AG10803 (cell line): ENCODE measurements around the gene ZFHX3.

Source experiments
- DNase-seq: peaks from one replicate; pipeline ENCODE4 v3.0.0; 2010; ENCODE audit warnings: low read depth
- H3K4me3 ChIP-seq: 2 replicates; pipeline ENCODE4 v1.5.1; 2011; ENCODE audit warnings: mild to moderate bottlenecking, low read length, control low read depth
- TF ChIP-seq, protein P1 (sequence below): conservative IDR thresholded peaks from 2 replicates; pipeline ENCODE4 v1.5.1; 2011; ENCODE audit warnings: mild to moderate bottlenecking, low read length, control low read depth, inconsistent platforms

Gene ZFHX3

DNA sequence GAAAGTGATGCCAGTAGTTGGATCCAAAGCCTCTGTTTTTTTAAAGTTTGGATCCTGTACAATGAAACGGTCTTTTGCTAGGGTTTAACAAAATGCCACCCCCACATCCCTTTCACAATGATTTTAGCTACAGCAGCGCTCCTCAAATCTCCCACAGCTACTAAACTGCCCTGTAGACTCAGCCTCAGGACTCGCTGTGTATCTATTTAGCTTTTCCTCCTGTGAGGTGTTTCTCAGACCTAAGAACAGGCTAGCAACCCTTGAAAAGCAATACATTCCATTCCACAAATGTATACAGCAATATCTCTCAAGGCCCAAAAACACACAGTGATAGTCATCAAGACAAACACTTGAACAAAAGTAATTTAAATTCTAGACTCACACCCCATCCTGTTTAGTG lies 206.4 kb downstream of the ZFHX3 start:
- TF ChIP-seq, protein P1, sequence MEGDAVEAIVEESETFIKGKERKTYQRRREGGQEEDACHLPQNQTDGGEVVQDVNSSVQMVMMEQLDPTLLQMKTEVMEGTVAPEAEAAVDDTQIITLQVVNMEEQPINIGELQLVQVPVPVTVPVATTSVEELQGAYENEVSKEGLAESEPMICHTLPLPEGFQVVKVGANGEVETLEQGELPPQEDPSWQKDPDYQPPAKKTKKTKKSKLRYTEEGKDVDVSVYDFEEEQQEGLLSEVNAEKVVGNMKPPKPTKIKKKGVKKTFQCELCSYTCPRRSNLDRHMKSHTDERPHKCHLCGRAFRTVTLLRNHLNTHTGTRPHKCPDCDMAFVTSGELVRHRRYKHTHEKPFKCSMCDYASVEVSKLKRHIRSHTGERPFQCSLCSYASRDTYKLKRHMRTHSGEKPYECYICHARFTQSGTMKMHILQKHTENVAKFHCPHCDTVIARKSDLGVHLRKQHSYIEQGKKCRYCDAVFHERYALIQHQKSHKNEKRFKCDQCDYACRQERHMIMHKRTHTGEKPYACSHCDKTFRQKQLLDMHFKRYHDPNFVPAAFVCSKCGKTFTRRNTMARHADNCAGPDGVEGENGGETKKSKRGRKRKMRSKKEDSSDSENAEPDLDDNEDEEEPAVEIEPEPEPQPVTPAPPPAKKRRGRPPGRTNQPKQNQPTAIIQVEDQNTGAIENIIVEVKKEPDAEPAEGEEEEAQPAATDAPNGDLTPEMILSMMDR = no peak
- no peak for DNase-seq
- no peak overlapping the region for H3K4me3 ChIP-seq

DNA sequence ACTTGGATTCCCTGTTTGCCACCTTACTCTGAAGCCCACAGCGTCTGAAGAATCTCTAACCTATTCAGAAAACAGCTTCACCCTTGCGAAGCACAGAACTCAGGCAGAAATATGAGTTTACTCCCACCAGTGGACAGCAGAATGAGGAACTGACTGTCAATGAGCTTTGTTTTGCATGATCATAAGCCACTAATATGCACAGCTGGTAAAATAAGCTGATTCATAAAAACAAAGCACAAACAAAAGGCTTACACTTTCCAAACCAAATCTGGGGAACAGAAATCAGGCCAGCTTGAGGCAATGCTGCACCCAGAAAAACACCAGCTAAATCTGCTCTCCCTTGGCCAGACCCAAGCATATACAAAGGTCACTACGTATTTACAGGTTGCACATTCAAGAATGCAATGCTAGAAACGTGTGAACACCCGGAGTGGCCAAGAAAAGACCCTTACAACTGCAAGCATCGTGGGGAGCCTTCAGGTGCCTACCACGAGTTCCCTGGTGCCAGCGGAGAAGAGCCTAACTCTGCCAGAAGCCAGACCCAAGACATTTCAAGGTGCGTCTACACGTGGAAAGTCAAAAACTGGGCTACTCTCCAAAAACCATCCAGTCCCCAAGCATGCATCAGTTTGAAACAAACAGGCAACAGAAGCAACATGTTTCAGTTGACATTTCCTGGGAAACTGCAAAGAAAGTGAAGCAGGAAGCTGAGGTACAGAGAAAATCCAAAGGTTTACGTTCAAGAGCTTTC lies 207.1 kb downstream of the ZFHX3 start:
- peak; percentile 31 for DNase-seq
- no peak overlapping the region for H3K4me3 ChIP-seq
- TF ChIP-seq, protein P1 = no peak

DNA sequence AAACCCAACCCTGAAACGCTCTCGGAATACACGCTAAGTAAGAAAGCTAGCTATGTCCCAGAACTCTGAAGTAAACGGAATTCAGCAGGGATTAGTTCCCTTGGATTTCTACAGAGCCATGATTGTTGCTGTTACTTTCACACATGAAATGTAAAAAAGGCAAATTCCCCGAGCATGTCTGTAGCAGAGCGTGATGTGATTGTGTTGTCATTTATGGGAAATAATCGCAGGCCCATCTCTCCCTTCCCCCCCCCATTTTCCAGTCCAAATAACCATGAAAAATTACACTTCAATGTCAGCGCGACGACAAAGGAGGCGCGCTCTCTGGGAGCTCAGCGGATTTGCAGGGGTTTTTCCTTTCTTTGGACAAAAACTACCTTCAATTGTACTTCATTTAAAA lies 209.0 kb downstream of the ZFHX3 start:
- TF ChIP-seq, protein P1 = no peak
- DNase-seq = no peak
- H3K4me3 ChIP-seq = no peak overlapping the region

DNA sequence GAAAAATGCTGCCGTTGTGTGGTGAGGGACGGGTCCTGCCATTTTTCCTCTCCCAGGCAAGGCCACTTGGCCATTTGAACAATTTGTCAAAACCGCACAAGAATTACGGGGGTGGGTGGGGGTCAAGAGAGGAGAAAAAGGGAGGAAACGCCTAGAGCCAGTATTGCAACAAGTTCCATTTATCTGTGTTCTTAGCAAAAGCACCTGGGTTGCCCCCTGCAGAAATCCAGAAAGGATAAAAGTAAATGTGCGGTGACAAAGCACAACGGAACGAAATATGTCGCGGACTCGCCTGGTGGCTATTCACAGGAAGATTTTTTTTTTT lies 209.4 kb downstream of the ZFHX3 start:
- TF ChIP-seq, protein P1 = no peak
- no peak overlapping the region for H3K4me3 ChIP-seq
- DNase-seq = no peak

DNA sequence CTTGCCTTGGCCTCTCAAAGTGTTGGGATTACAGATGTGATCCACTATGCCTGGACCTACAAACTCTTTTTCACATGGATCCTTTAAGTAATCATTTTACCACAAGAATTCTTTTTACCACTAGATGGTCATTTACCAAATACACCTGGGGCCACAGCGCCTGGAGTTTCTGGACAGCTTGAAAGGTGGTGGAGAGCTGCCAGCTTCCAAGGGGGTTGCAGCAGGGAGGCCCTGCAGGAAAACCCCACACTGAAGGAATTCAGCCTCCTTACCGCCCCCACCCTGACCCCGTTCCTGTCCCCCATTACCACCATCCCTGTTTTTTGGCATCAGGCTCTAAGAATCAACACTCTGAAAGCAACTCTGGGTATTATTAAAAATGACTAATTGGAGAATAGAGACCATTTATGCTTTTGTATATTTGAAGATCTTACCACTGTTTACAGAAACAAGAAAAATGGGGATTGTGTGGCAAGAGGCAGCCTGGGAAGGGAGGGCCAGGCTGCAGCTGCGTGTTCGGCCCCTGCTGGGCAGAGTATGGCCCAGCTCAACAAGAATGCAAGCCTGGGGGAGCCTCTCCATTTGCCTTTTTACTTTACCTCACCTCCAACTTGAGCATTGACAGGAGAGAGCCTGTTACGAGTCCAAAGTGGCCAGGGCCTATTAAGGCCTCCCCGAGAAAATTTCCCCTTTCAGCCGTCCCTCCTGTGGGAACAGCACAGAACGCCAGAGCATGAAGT lies 209.9 kb downstream of the ZFHX3 start:
- TF ChIP-seq, protein P1 = no peak
- no peak for DNase-seq
- no peak overlapping the region for H3K4me3 ChIP-seq

DNA sequence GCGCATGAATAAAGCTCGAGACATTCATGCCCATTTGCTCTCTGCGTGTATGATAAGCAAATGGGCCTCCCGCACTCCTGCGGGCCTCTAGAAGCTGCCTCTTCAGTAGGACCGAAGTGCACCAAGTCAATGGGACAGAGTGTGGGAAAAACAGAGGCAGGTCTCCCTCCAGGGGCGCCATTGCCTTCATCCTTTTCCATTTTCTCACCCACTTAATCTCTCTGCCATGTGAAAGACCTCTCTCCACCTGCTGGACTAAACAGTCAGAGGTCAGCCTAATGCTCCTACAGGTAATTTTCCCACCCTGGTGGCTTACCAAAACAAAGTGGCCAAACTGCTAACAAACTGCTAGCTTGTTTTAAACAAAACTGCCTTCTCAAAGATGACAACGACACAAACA lies 210.9 kb downstream of the ZFHX3 start:
- TF ChIP-seq, protein P1 = no peak
- no peak for DNase-seq
- no peak overlapping the region for H3K4me3 ChIP-seq

DNA sequence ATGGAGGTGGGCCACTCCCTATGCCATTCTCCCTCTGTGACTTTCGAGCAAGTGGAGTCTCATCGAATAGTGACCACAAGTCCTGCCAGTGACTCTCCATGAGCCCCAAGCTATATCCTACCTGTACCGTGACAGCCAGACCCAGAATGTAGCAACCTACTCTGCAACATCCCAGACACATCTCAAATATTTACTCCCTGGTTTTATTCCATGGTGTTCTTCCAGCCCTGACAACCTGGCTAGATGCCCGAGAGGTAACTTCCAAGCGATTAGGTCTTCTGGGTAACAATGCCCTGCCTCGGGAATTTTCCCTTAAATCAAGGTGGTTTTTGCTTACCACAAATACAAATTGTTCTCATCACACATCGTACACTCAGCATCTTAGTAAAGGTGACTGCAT lies 211.7 kb downstream of the ZFHX3 start:
- no peak overlapping the region for H3K4me3 ChIP-seq
- TF ChIP-seq, protein P1 = no peak
- DNase-seq = no peak
